GM23338 (cell line): ENCODE measurements around the gene ATXN3. TPM values are rescaled to one million over a fixed set of nuclear protein-coding genes. Genes with fewer than 3 reads are reported as not detected.

Experiments
- ATAC-seq: fragments of 200-7000 bp; cut with Tn5 transposase; 3 replicates; pipeline ENCODE4 v1.9.1; 2020
- DNase-seq: peaks from one replicate; pipeline ENCODE4 v3.0.0-alpha.2; 2015; ENCODE audit warnings: low spot score
- H2AFZ ChIP-seq: fragments of 200-600 bp; sonication (generic); 2 replicates; pipeline ENCODE4 v1.8.0; 2016; ENCODE audit warnings: antibody characterized with exemption, mild to moderate bottlenecking, moderate library complexity
- H3F3A ChIP-seq: fragments of 200-600 bp; sonication (generic); replicated peaks from 2 replicates; pipeline ENCODE4 v1.8.0; 2017; ENCODE audit warnings: antibody characterized with exemption, mixed run types, low read depth
- H3K27ac ChIP-seq: fragments of 200-600 bp; sonication (generic); 2 replicates; pipeline ENCODE4 v1.6.1; 2016; ENCODE audit warnings: low read depth
- H3K27me3 ChIP-seq: fragments of 200-600 bp; sonication (generic); 2 replicates; pipeline ENCODE4 v1.8.0; 2016; ENCODE audit warnings: mild to moderate bottlenecking, mixed run types, moderate library complexity; ENCODE audit not compliant: insufficient read depth
- H3K36me3 ChIP-seq: fragments of 200-600 bp; sonication (generic); 2 replicates; pipeline ENCODE4 v1.8.0; 2016; ENCODE audit warnings: mild to moderate bottlenecking; ENCODE audit not compliant: insufficient read depth
- H3K4me1 ChIP-seq: fragments of 200-600 bp; sonication (generic); 2 replicates; pipeline ENCODE4 v1.8.0; 2016; ENCODE audit warnings: mild to moderate bottlenecking, moderate library complexity; ENCODE audit not compliant: insufficient read depth
- H3K4me2 ChIP-seq: fragments of 200-600 bp; sonication (generic); 2 replicates; pipeline ENCODE4 v1.7.1; 2017; ENCODE audit warnings: mixed run types
- H3K4me3 ChIP-seq: fragments of 200-600 bp; sonication (generic); 2 replicates; pipeline ENCODE4 v1.6.1; 2016; ENCODE audit warnings: mixed run types
- H3K79me2 ChIP-seq: fragments of 200-600 bp; sonication (generic); replicated peaks from 2 replicates; pipeline ENCODE4 v1.8.0; 2017; ENCODE audit warnings: mild to moderate bottlenecking; ENCODE audit not compliant: insufficient read depth
- H3K9me2 ChIP-seq: fragments of 200-600 bp; sonication (generic); 2 replicates; pipeline ENCODE4 v1.8.0; 2017; ENCODE audit not compliant: insufficient read depth
- H4K20me1 ChIP-seq: fragments of 200-600 bp; sonication (generic); replicated peaks from 2 replicates; pipeline ENCODE4 v1.8.0; 2017; ENCODE audit warnings: mild to moderate bottlenecking; ENCODE audit not compliant: insufficient read depth
- H3K27ac Mint-ChIP-seq: 2 replicates; pipeline ENCODE4 v1.8.0; 2020; ENCODE audit warnings: inconsistent platforms, mild to moderate bottlenecking, moderate library complexity, mixed read lengths
- H3K27me3 Mint-ChIP-seq: 3 replicates; pipeline ENCODE4 v1.8.0; 2022; ENCODE audit warnings: low read depth, mild to moderate bottlenecking, moderate library complexity, mixed read lengths, inconsistent platforms; ENCODE audit not compliant: insufficient read depth, poor library complexity
- H3K36me3 Mint-ChIP-seq: 3 replicates; pipeline ENCODE4 v1.8.0; 2021; ENCODE audit warnings: low read depth, mild to moderate bottlenecking, inconsistent platforms, moderate library complexity, mixed read lengths
- H3K4me1 Mint-ChIP-seq: 3 replicates; pipeline ENCODE4 v1.8.0; 2020; ENCODE audit warnings: mild to moderate bottlenecking, inconsistent platforms, mixed read lengths
- H3K4me3 Mint-ChIP-seq: 3 replicates; pipeline ENCODE4 v1.8.0; 2021; ENCODE audit warnings: moderate library complexity, mild to moderate bottlenecking, inconsistent platforms, mixed read lengths
- H3K9me3 Mint-ChIP-seq: 3 replicates; pipeline ENCODE4 v1.8.0; 2020; ENCODE audit warnings: moderate library complexity, mild to moderate bottlenecking, inconsistent platforms, mixed read lengths
- CREB1 ChIP-seq: fragments of 250-450 bp; sonication (Bioruptor Pico); IDR thresholded peaks from 2 replicates; pipeline ENCODE4 v1.5.0; 2020; ENCODE audit warnings: low read depth, mild to moderate bottlenecking, moderate library complexity
- CTCF ChIP-seq, 2 experiments: fragments of 200-600 bp in 1 of 2; sonication (generic) in 1 of 2; conservative IDR thresholded peaks; 2 replicates each; pipeline versions ENCODE4 v1.5.1 to v1.6.1; 2016 to 2017; ENCODE audit warnings: antibody characterized with exemption in 2 of 2, low read depth in 2 of 2, mild to moderate bottlenecking in 2 of 2, moderate library complexity in 1 of 2
- EZH2 ChIP-seq: fragments of 200-600 bp; sonication (generic); IDR thresholded peaks from one replicate; pipeline ENCODE4 v1.8.0; 2017; ENCODE audit warnings: antibody characterized with exemption, mild to moderate bottlenecking, low read depth; ENCODE audit not compliant: unreplicated experiment
- EZH2phosphoT487 ChIP-seq: fragments of 200-600 bp; sonication (generic); IDR thresholded peaks from one replicate; pipeline ENCODE4 v1.8.1; 2018; ENCODE audit warnings: antibody characterized with exemption; ENCODE audit not compliant: unreplicated experiment
- JUNB ChIP-seq: IDR thresholded peaks from one replicate; pipeline ENCODE4 v1.6.1; 2016; ENCODE audit warnings: antibody characterized with exemption; ENCODE audit not compliant: unreplicated experiment
- NANOG ChIP-seq: IDR thresholded peaks from 2 replicates; pipeline ENCODE4 v1.6.1; 2016; ENCODE audit warnings: antibody characterized with exemption, borderline replicate concordance
- POLR2AphosphoS5 ChIP-seq: IDR thresholded peaks from 2 replicates; pipeline ENCODE4 v1.6.1; 2016; ENCODE audit warnings: antibody characterized with exemption, low read depth
- STAT1 ChIP-seq: IDR thresholded peaks from one replicate; pipeline ENCODE4 v1.6.1; 2016; ENCODE audit warnings: antibody characterized with exemption; ENCODE audit not compliant: unreplicated experiment
- ZNF114 ChIP-seq: fragments of 250-450 bp; sonication (Bioruptor Pico); IDR thresholded peaks from 2 replicates; pipeline ENCODE4 v1.5.0; 2020; ENCODE audit warnings: mild to moderate bottlenecking, moderate library complexity
- ZNF331 ChIP-seq: fragments of 250-450 bp; sonication (Bioruptor Pico); IDR thresholded peaks from 2 replicates; pipeline ENCODE4 v1.5.0; 2020; ENCODE audit warnings: low read depth, mild to moderate bottlenecking, moderate library complexity
- polyA plus RNA-seq: library from polyadenylated mRNA; unstranded; fragments of >200 nt; fragmentation: Nextera tagmentation; extraction: Ambion mirVana; gene quantifications from 2 replicates; pipeline ENCODE4 v1.2.1, GENCODE V29; 2016
- total RNA-seq: library from RNA; depleted of rRNA; stranded (reverse); fragments of >200 nt; shearing (Covaris generic); gene quantifications from 2 replicates; pipeline ENCODE4 v1.2.3, GENCODE V29; 2014
- TF ChIP-seq, protein P1 (sequence below): fragments of 250-450 bp; sonication (Bioruptor Pico); IDR thresholded peaks from 2 replicates; pipeline ENCODE4 v1.5.0; 2020; ENCODE audit warnings: mild to moderate bottlenecking, moderate library complexity
- TF ChIP-seq, protein P2 (sequence below): IDR thresholded peaks from one replicate; pipeline ENCODE4 v1.6.1; 2018; ENCODE audit warnings: antibody characterized with exemption; ENCODE audit not compliant: unreplicated experiment
- TF ChIP-seq, protein P3 (sequence below): IDR thresholded peaks from 2 replicates; pipeline ENCODE4 v1.6.1; 2016; ENCODE audit warnings: antibody characterized with exemption

ATXN3 gene
- total and polyA plus RNA-seq, 2 experiments from 2014 or later, result 39.5 to 66.7 TPM

DNA sequence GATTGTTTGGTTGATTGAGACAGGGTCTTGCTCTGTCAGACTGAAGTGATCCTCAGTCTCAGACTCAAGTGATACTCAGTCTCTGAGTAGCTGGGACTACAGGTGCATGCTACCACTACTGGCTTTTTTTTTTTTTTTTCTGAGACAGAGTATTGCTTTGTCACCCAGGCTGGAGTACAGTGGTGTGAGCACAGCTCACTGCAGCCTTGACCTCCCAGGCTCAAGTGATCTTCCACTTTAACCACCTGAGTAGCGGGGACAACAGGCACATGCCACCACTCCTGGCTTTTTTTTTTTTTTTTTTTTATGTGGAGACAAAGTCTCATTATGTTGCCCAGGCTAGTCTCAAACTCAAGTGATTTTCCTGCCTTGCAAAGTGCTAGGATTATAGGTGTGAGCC lies 47.2 kb upstream of the ATXN3 start:
- H3K36me3 ChIP-seq, result peaks cover 46% of the 10 kb centered on the region
- H3K79me2 ChIP-seq, result peaks cover 6% of the 10 kb centered on the region; the same call in 1 of the 2 replicates
- H3K36me3 Mint-ChIP-seq, result peaks cover 61% of the 10 kb centered on the region
- H2AFZ ChIP-seq, result no peak overlapping the region
- H3F3A ChIP-seq, result no peaks in the 10 kb centered on the region
- 0 out of 2 replicates have a peak, but pooled peaks cover 11% of the 10 kb centered on the region for H4K20me1 ChIP-seq
- peaks cover 1% of the 10 kb centered on the region for H3K27me3 Mint-ChIP-seq
- no peaks in the 10 kb centered on the region for H3K9me3 Mint-ChIP-seq
- H3K27ac ChIP-seq, result no peak overlapping the region
- H3K4me1 ChIP-seq, result no peaks in the 10 kb centered on the region
- no peaks in the 10 kb centered on the region for H3K4me1 Mint-ChIP-seq
- no peak overlapping the region for H3K4me2 ChIP-seq
- no peak overlapping the region for H3K4me3 Mint-ChIP-seq
- DNase-seq, result no peak
- H3K27me3 ChIP-seq, result no peaks in the 10 kb centered on the region
- no peaks in the 10 kb centered on the region for H3K9me2 ChIP-seq
- H3K4me3 ChIP-seq, result no peak overlapping the region
- TF ChIP-seq ZNF331 (CRISPR knock-in tag) (no peak), EZH2phosphoT487 (no peak), NANOG (no peak), STAT1 (no peak), CTCF (conservative IDR thresholded peaks at IDR 0.05; ENCODE audit: low read depth in 2 of 2) (no peak), POLR2AphosphoS5 (no peak), JUNB (no peak), CREB1 (CRISPR knock-in tag) (no peak), EZH2 (no peak), ZNF114 (no peak)
- TF ChIP-seq, protein P1, sequence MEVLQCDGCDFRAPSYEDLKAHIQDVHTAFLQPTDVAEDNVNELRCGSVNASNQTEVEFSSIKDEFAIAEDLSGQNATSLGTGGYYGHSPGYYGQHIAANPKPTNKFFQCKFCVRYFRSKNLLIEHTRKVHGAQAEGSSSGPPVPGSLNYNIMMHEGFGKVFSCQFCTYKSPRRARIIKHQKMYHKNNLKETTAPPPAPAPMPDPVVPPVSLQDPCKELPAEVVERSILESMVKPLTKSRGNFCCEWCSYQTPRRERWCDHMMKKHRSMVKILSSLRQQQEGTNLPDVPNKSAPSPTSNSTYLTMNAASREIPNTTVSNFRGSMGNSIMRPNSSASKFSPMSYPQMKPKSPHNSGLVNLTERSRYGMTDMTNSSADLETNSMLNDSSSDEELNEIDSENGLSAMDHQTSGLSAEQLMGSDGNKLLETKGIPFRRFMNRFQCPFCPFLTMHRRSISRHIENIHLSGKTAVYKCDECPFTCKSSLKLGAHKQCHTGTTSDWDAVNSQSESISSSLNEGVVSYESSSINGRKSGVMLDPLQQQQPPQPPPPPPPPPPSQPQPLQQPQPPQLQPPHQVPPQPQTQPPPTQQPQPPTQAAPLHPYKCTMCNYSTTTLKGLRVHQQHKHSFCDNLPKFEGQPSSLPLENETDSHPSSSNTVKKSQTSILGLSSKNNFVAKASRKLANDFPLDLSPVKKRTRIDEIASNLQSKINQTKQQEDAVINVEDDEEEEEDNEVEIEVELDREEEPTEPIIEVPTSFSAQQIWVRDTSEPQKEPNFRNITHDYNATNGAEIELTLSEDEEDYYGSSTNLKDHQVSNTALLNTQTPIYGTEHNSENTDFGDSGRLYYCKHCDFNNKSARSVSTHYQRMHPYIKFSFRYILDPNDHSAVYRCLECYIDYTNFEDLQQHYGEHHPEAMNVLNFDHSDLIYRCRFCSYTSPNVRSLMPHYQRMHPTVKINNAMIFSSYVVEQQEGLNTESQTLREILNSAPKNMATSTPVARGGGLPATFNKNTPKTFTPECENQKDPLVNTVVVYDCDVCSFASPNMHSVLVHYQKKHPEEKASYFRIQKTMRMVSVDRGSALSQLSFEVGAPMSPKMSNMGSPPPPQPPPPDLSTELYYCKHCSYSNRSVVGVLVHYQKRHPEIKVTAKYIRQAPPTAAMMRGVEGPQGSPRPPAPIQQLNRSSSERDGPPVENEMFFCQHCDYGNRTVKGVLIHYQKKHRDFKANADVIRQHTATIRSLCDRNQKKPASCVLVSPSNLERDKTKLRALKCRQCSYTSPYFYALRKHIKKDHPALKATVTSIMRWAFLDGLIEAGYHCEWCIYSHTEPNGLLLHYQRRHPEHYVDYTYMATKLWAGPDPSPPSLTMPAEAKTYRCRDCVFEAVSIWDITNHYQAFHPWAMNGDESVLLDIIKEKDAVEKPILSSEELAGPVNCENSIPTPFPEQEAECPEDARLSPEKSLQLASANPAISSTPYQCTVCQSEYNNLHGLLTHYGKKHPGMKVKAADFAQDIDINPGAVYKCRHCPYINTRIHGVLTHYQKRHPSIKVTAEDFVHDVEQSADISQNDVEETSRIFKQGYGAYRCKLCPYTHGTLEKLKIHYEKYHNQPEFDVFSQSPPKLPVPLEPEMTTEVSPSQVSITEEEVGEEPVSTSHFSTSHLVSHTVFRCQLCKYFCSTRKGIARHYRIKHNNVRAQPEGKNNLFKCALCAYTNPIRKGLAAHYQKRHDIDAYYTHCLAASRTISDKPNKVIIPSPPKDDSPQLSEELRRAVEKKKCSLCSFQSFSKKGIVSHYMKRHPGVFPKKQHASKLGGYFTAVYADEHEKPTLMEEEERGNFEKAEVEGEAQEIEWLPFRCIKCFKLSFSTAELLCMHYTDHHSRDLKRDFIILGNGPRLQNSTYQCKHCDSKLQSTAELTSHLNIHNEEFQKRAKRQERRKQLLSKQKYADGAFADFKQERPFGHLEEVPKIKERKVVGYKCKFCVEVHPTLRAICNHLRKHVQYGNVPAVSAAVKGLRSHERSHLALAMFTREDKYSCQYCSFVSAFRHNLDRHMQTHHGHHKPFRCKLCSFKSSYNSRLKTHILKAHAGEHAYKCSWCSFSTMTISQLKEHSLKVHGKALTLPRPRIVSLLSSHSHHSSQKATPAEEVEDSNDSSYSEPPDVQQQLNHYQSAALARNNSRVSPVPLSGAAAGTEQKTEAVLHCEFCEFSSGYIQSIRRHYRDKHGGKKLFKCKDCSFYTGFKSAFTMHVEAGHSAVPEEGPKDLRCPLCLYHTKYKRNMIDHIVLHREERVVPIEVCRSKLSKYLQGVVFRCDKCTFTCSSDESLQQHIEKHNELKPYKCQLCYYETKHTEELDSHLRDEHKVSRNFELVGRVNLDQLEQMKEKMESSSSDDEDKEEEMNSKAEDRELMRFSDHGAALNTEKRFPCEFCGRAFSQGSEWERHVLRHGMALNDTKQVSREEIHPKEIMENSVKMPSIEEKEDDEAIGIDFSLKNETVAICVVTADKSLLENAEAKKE (CRISPR knock-in tag), result no peak
- TF ChIP-seq, protein P2, sequence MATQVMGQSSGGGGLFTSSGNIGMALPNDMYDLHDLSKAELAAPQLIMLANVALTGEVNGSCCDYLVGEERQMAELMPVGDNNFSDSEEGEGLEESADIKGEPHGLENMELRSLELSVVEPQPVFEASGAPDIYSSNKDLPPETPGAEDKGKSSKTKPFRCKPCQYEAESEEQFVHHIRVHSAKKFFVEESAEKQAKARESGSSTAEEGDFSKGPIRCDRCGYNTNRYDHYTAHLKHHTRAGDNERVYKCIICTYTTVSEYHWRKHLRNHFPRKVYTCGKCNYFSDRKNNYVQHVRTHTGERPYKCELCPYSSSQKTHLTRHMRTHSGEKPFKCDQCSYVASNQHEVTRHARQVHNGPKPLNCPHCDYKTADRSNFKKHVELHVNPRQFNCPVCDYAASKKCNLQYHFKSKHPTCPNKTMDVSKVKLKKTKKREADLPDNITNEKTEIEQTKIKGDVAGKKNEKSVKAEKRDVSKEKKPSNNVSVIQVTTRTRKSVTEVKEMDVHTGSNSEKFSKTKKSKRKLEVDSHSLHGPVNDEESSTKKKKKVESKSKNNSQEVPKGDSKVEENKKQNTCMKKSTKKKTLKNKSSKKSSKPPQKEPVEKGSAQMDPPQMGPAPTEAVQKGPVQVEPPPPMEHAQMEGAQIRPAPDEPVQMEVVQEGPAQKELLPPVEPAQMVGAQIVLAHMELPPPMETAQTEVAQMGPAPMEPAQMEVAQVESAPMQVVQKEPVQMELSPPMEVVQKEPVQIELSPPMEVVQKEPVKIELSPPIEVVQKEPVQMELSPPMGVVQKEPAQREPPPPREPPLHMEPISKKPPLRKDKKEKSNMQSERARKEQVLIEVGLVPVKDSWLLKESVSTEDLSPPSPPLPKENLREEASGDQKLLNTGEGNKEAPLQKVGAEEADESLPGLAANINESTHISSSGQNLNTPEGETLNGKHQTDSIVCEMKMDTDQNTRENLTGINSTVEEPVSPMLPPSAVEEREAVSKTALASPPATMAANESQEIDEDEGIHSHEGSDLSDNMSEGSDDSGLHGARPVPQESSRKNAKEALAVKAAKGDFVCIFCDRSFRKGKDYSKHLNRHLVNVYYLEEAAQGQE, result no peak
- TF ChIP-seq, protein P3, sequence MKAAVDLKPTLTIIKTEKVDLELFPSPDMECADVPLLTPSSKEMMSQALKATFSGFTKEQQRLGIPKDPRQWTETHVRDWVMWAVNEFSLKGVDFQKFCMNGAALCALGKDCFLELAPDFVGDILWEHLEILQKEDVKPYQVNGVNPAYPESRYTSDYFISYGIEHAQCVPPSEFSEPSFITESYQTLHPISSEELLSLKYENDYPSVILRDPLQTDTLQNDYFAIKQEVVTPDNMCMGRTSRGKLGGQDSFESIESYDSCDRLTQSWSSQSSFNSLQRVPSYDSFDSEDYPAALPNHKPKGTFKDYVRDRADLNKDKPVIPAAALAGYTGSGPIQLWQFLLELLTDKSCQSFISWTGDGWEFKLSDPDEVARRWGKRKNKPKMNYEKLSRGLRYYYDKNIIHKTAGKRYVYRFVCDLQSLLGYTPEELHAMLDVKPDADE, result no peak
- ATAC-seq, result no peak
- H3K27ac Mint-ChIP-seq, result peak overlapping the region; percentile 40; the same call in 1 of the 2 replicates
